ENCODE measurements around the gene PLET1.

The PLET1 gene

DNA sequence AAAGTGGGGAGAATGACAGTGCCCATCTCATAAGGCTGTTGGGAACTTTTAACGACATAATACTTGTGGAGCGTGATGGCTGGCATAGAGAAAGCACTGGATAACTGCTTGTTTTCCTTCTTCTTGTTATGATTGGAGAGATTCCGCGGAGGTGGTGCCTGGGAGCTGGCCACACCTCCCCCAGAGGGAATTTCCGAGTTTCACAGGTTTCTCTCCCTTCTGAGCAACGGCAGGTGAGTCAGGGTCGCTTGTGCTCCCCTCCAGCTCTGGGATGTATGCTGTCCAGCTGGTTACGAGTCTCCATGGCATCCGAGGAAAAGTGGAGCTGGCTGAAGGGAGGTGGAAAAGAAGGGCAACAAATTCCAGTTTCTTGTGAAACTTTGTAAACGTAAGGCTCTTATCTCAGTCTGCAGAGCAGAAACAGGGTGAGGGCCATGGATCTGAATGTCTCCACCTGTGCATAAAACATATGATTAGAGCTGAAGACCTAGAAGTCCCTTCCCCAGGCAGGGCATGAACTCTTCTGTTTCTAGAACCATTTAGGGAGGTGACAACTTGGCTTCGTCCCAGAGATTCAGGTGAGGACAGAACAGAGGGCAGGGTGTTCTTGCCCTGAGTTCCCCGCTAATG lies 10.0 kb upstream of the PLET1 start:
- Mint-ChIP-seq H3K27me3 (no peaks in the 10 kb centered on the region), H3K4me1 (peaks cover 12% of the 10 kb centered on the region), H3K27ac (no peak overlapping the region), H3K9me3 (no peaks in the 10 kb centered on the region), H3K4me3 (no peak overlapping the region), H3K36me3 (peaks cover 11% of the 10 kb centered on the region)
- no peak for ATAC-seq

DNA sequence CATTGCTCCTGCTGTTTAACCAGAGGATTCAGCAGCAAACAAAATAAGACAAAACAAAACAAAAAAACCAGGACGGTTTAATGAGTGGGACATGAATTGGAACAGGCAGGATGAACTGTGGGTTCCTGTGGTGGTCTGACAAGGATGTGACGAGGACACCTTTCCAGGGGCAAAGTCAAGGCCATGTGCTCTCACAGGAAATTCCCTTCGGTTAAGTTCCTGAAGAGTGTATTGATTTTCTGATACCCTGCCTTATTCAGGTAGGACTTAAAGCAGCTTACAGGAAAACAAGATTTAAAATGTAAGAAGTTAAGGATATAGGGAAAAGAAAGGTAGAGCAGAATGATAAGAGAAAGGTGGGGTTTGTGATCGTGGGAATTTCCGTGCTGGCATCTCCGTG lies 8.5 kb upstream of the PLET1 start:
- Mint-ChIP-seq H3K27me3 (no peaks in the 10 kb centered on the region), H3K36me3 (peaks cover 11% of the 10 kb centered on the region), H3K27ac (no peak overlapping the region), H3K9me3 (no peaks in the 10 kb centered on the region), H3K4me1 (peaks cover 12% of the 10 kb centered on the region), H3K4me3 (no peak overlapping the region)
- no peak for ATAC-seq

DNA sequence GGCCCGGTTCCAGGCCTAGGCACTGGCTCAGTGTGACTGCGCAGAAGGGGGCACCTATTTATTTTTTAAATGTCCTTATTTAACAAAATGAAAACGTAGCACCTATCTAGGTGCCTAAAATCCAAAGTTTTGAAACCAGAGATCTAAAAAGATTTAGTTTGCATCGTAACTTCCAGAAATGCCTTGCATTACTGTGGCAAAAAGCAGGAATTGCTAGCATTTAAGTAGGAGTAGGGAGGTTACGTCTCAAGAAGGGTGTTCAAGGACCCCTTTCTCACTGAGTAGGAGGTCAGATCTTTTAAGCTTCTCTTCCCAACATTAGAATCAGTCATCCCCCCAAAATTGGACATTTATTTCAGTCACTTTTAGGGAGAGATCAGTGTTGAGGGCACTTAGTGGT lies 7.7 kb upstream of the PLET1 start:
- ATAC-seq, result no peak
- H3K9me3 Mint-ChIP-seq, result no peaks in the 10 kb centered on the region
- H3K36me3 Mint-ChIP-seq, result peaks cover 11% of the 10 kb centered on the region
- no peak overlapping the region for H3K27ac Mint-ChIP-seq
- H3K4me1 Mint-ChIP-seq, result peaks cover 12% of the 10 kb centered on the region
- no peak overlapping the region for H3K4me3 Mint-ChIP-seq
- H3K27me3 Mint-ChIP-seq, result no peaks in the 10 kb centered on the region

GRCh38 chr11:112267188-112267591 lies 6.5 kb upstream of the PLET1 start:
- no peak for ATAC-seq
- Mint-ChIP-seq H3K4me1 (peaks cover 6% of the 10 kb centered on the region), H3K9me3 (no peaks in the 10 kb centered on the region), H3K27ac (no peak overlapping the region), H3K27me3 (no peaks in the 10 kb centered on the region), H3K36me3 (peaks cover 5% of the 10 kb centered on the region), H3K4me3 (no peak overlapping the region)

- H3K9me3 Mint-ChIP-seq, result no peaks in the 10 kb centered on the region
- H3K36me3 Mint-ChIP-seq, result peaks cover 5% of the 10 kb centered on the region
- peaks cover 4% of the 10 kb centered on the region for H3K4me1 Mint-ChIP-seq
- no peak overlapping the region for H3K4me3 Mint-ChIP-seq
- no peaks in the 10 kb centered on the region for H3K27me3 Mint-ChIP-seq
- no peak for ATAC-seq
- no peak overlapping the region for H3K27ac Mint-ChIP-seq
These were observed 5.7 kb upstream of the PLET1 start for GRCh38 chr11:112266410-112266778.

- Mint-ChIP-seq H3K9me3 (no peaks in the 10 kb centered on the region), H3K4me3 (no peak overlapping the region), H3K27me3 (no peaks in the 10 kb centered on the region), H3K4me1 (no peaks in the 10 kb centered on the region), H3K36me3 (peaks cover 7% of the 10 kb centered on the region), H3K27ac (no peak overlapping the region)
- no peak for ATAC-seq
These were observed 5.2 kb upstream of the PLET1 start for GRCh38 chr11:112265659-112266409.

- Mint-ChIP-seq H3K4me3 (no peak overlapping the region), H3K4me1 (no peaks in the 10 kb centered on the region), H3K36me3 (no peaks in the 10 kb centered on the region), H3K9me3 (no peaks in the 10 kb centered on the region), H3K27ac (no peak overlapping the region), H3K27me3 (no peaks in the 10 kb centered on the region)
- ATAC-seq, result no peak
These were observed 5.5 kb downstream of the PLET1 start for GRCh38 chr11:112255067-112255720.

- no peaks in the 10 kb centered on the region for H3K9me3 Mint-ChIP-seq
- ATAC-seq, result no peak
- H3K36me3 Mint-ChIP-seq, result no peaks in the 10 kb centered on the region
- H3K27ac Mint-ChIP-seq, result no peak overlapping the region
- no peaks in the 10 kb centered on the region for H3K27me3 Mint-ChIP-seq
- no peaks in the 10 kb centered on the region for H3K4me1 Mint-ChIP-seq
- no peak overlapping the region for H3K4me3 Mint-ChIP-seq
These were observed 6.9 kb downstream of the PLET1 start for GRCh38 chr11:112253605-112254242.

DNA sequence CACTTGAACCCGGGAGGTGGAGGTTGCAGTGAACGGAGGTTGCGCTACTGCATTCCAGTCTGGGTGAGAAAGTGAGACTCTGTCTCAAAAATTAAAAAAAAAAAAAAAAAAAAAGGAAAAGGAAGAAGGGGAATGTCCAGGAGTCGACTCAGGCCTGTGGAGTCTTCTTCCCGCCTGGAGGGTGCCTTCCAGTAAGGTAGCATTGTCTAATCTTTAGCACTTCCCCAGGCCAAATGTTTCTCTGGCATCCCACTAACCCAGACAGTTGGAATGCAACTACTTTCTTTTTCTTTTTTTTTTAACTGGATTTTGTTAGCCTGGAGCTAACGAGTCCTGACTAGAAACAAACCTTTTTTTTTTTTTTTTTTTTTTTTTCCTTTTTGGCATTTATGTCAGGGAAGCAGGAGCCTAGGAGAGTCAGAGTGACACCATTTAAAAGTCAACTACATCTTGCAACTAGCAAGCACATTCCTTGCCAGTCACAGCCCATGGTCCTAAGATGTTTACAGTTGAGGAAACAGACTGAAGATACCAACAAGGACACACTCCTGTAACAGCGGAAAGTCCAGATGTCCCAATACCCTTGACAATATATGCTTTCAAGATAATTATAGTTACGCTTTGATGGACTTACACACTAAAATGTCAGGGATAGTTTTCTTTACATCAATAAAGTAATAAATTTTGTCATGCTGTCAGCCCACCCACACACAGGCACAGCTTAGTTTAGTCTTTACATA lies 10.6 kb downstream of the PLET1 start:
- no peak overlapping the region for H3K4me3 Mint-ChIP-seq
- no peak for ATAC-seq

GRCh38 chr11:112248201-112248600 lies 12.5 kb downstream of the PLET1 start:
- peaks cover 8% of the 10 kb centered on the region for H3K9me3 Mint-ChIP-seq
- no peaks in the 10 kb centered on the region for H3K4me1 Mint-ChIP-seq
- no peak for ATAC-seq
- no peak overlapping the region for H3K27ac Mint-ChIP-seq
- H3K36me3 Mint-ChIP-seq, result peaks cover 12% of the 10 kb centered on the region
- H3K4me3 Mint-ChIP-seq, result no peak overlapping the region
- H3K27me3 Mint-ChIP-seq, result no peaks in the 10 kb centered on the region

More for the DNA sequence above, 10.6 kb downstream of the PLET1 start:
- H3K9me3 Mint-ChIP-seq, result peaks cover 3% of the 10 kb centered on the region
- no peaks in the 10 kb centered on the region for H3K27me3 Mint-ChIP-seq
- H3K36me3 Mint-ChIP-seq, result no peaks in the 10 kb centered on the region
- H3K27ac Mint-ChIP-seq, result no peak overlapping the region
- no peaks in the 10 kb centered on the region for H3K4me1 Mint-ChIP-seq

- H3K4me1 Mint-ChIP-seq, result no peaks in the 10 kb centered on the region
- ATAC-seq, result no peak
- no peaks in the 10 kb centered on the region for H3K27me3 Mint-ChIP-seq
- peaks cover 8% of the 10 kb centered on the region for H3K9me3 Mint-ChIP-seq
- no peak overlapping the region for H3K27ac Mint-ChIP-seq
- H3K36me3 Mint-ChIP-seq, result peaks cover 21% of the 10 kb centered on the region
- no peak overlapping the region for H3K4me3 Mint-ChIP-seq
These were observed 13.5 kb downstream of the PLET1 start for GRCh38 chr11:112247201-112247600.

GRCh38 chr11:112241486-112241885 lies 19.2 kb downstream of the PLET1 start:
- no peak overlapping the region for H3K4me3 Mint-ChIP-seq
- H3K4me1 Mint-ChIP-seq, result peaks cover under 1% of the 10 kb centered on the region
- no peaks in the 10 kb centered on the region for H3K27me3 Mint-ChIP-seq
- H3K36me3 Mint-ChIP-seq, result peaks cover 55% of the 10 kb centered on the region
- H3K27ac Mint-ChIP-seq, result no peak overlapping the region
- H3K9me3 Mint-ChIP-seq, result peaks cover 8% of the 10 kb centered on the region
- no peak for ATAC-seq

GRCh38 chr11:112238041-112238440 lies 22.6 kb downstream of the PLET1 start:
- Mint-ChIP-seq H3K9me3 (no peaks in the 10 kb centered on the region), H3K27ac (no peak overlapping the region), H3K4me1 (peaks cover 14% of the 10 kb centered on the region), H3K4me3 (no peak overlapping the region), H3K27me3 (no peaks in the 10 kb centered on the region), H3K36me3 (peaks cover 56% of the 10 kb centered on the region)
- no peak for ATAC-seq

DNA sequence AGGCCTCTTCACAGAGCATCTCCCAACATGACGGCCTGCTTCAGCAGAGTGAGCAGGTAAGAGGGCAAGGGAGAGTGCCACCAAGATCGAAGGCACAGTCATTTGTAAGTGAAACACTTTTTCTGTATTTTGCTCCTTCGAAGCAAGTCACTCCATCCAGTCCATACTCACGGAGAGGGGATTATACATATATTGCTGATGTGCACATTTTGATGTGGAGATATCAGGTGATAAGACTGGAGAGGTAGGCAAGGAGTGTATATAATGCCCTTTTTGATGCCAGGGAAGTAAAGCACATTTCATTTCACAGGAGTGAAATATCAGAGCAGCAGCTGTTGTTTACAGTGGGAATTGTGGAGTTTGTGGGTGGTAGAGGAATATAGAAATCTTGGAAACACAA lies 23.2 kb downstream of the PLET1 start:
- no peaks in the 10 kb centered on the region for H3K9me3 Mint-ChIP-seq
- H3K4me1 Mint-ChIP-seq, result peaks cover 14% of the 10 kb centered on the region
- no peak overlapping the region for H3K4me3 Mint-ChIP-seq
- no peaks in the 10 kb centered on the region for H3K27me3 Mint-ChIP-seq
- no peak for ATAC-seq
- H3K27ac Mint-ChIP-seq, result no peak overlapping the region
- peaks cover 53% of the 10 kb centered on the region for H3K36me3 Mint-ChIP-seq

Data from stimulated activated memory B cell treated with anti-CD40 and anti-IgM and Interleukin-4, amounts not matched to agents 10 μg/mL and 1 μg/mL and 100 μg/mL, for 72 hours (primary cell).